Heart right ventricle (tissue), 16 donors: ENCODE results near the gene SOX18. TPM values are rescaled to one million over a fixed set of nuclear protein-coding genes. Genes with fewer than 3 reads are reported as not detected.

Source experiments
- ATAC-seq, 8 donors: fragments of 200-7000 bp; cut with Tn5 transposase; one replicate each; pipeline ENCODE4 v1.9.1; 2020; ENCODE audit warnings: mild to moderate bottlenecking in 8 of 8, moderate library complexity in 8 of 8, moderate number of reproducible peaks in 1 of 8
- DNase-seq, 2 donors: peaks; one replicate each; pipeline ENCODE4 v3.0.0-alpha.2; 2020
- H3K27ac ChIP-seq, 10 donors: fragments of 200-600 bp; sonication (generic) in 2 of 10; one replicate each; pipeline versions ENCODE4 v1.5.0 to v1.8.0; 2020 to 2022; ENCODE audit warnings: mild to moderate bottlenecking in 3 of 10
- H3K27me3 ChIP-seq, 7 donors: fragments of 200-600 bp; one replicate each; pipeline ENCODE4 v1.8.0; 2021 to 2022; ENCODE audit warnings: mild to moderate bottlenecking in 2 of 7
- H3K36me3 ChIP-seq, 9 donors: fragments of 200-600 bp; sonication (generic) in 1 of 9; one replicate each; pipeline versions ENCODE4 v1.5.0 to v1.8.0; 2020 to 2022; ENCODE audit warnings: mild to moderate bottlenecking in 2 of 9
- H3K4me1 ChIP-seq, 9 donors: fragments of 200-600 bp; sonication (generic) in 1 of 9; one replicate each; pipeline versions ENCODE4 v1.5.0 to v1.8.0; 2020 to 2022; ENCODE audit warnings: mild to moderate bottlenecking in 4 of 9
- H3K4me3 ChIP-seq, 10 donors: fragments of 200-600 bp; sonication (generic) in 2 of 10; one replicate each; pipeline versions ENCODE4 v1.5.0 to v1.8.0; 2020 to 2022; ENCODE audit warnings: mild to moderate bottlenecking in 7 of 10, moderate library complexity in 2 of 10
- H3K9me3 ChIP-seq, 11 donors: fragments of 200-600 bp in 10 of 11; sonication (generic) in 2 of 11; one replicate each; pipeline versions ENCODE4 v1.5.0 to v1.8.0; 2013 to 2022; ENCODE audit warnings: mild to moderate bottlenecking in 2 of 11, control low read depth in 1 of 11, moderate library complexity in 1 of 11
- WGBS, 2 donors: extraction: QIAGEN DNeasy Blood & Tissue Kit; methylation state at CpG; one replicate each; pipeline ENCODE4 v1.1.7; 2013; ENCODE audit warnings: inconsistent platforms in 1 of 2; 5-methylcytosine and 5-hydroxymethylcytosine counted together
- intact Hi-C, 10 donors: fragments of 100-400 bp; cut with DNase I; formaldehyde crosslinking; loops; one replicate each; pipeline versions ENCODE4 v1.11.1 to v1.14.2; 2022
- polyA plus RNA-seq, 2 donors: library from polyadenylated mRNA; stranded (reverse); fragments of 200-250 nt; gene quantifications; one replicate each; pipeline ENCODE4 v1.2.3, GENCODE V29; 2013
- total RNA-seq, 10 donors: library from RNA; stranded (reverse); fragmentation: NEBNext Ultra II Directional in 3 of 10; extraction: Animal tissue kit (Norgen Biotek cat#: 25700) in 3 of 10; gene quantifications; one replicate each; pipeline versions ENCODE4 v1.2.1 to v1.2.4, GENCODE V29; 2021 to 2023
- TF ChIP-seq, protein P1 (sequence below), 9 donors: fragments of 200-600 bp; sonication (generic) in 2 of 9; IDR thresholded peaks; one replicate each; pipeline versions ENCODE4 v1.5.0 to v1.8.0; 2021 to 2022; ENCODE audit warnings: antibody characterized with exemption in 9 of 9, mild to moderate bottlenecking in 5 of 9, moderate library complexity in 1 of 9
- donor health status: Arrhythmogenic right ventricular cardiomyopathy.
- donor health status: ischemic (EF 13 %, LVEDD 7.1; RV severe dilation, severe dysfunction).
- donor health status: healthy with polysubstance abuse.
- donor health status: DM: no; HTN: yes; CAD: no.
- donor health status: DM: no; HTN: no; CAD: no.
- donor health status: ischemic (EF 25% LVEDD 6.9; RV normal size, moderate dysfunction).
- donor health status: ischemic (EF 25% LVEDD 5.7; RV mildly dilated, moderate dysfunction).
- donor health status: healthy.
- donor health status: DM: yes; HTN: yes; CAD: no.
- donor health status: Ischemic cardiomyopathy.
- donor health status: ischemic (EF 35%, LVEDD 5.7; RV mildly dilated, moderate dysfunction).
- donor health status: nonischemic (EF 11% LVEDD 7.7; RV severe dilation, severe dysfunction).
- donor health status: DM: yes; HTN: yes; CAD: no.
- donor health status: PGD.
- donor health status: ischemic (EF 29% LVEDD 5.4; RV normal size, mild dysfunction).
- donor health status: nonischemic (EF 23%, LVEDD 6.1; RV moderate dilation, normal function).

SOX18 gene
- total and polyA plus RNA-seq, 12 donors = 23.5 to 129 (median 51.9) TPM

DNA sequence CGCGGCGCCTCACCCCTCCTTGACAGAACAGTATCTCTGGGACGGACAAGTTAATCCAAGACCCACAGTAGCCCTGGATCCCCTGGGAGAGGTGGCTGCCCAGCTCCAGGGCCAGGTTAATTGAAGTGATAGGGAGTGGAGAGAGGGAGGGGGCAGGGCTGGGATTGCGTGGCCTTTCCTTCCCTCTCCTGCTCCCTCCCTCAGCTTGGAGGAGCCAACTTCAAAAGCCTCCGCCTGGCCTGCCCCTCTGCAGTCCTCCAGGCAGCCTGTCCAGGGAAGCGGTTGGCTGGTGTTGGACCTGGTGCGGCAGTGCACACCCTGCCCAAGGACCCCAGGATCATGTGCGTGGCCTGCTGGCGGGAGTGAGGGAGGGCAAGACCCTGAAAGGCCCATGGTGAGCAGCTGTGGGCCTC lies 13.5 kb downstream of the SOX18 start, which contains the start of gene C20orf204:
Gene C20orf204, plus strand, starts transcription at position 250 of the 413 bp plus-strand sequence. Its CDS starts 142 bp downstream, at position 392.
- H3K4me1 ChIP-seq = peaks cover 5 to 53% (median 41%) of the 10 kb centered on the region in 9 donors
- DNase-seq (no peak), ATAC-seq (no peak)
- H3K27ac ChIP-seq = peak within 1 kb of the TSS in 1 of 10 donors; percentile 64
- no peaks in the 10 kb centered on the region for H3K9me3 ChIP-seq
- peaks cover 0 to 52% (median 41%) of the 10 kb centered on the region in 7 donors for H3K27me3 ChIP-seq
- 79 to 85% methylated on average over 10 of the region's 10 CpGs for WGBS, 2 donors
- H3K36me3 ChIP-seq = peaks cover 0 to 44% (median 23%) of the 10 kb centered on the region in 9 donors
- no peak within 1 kb of the TSS for H3K4me3 ChIP-seq
- TF ChIP-seq, protein P1, sequence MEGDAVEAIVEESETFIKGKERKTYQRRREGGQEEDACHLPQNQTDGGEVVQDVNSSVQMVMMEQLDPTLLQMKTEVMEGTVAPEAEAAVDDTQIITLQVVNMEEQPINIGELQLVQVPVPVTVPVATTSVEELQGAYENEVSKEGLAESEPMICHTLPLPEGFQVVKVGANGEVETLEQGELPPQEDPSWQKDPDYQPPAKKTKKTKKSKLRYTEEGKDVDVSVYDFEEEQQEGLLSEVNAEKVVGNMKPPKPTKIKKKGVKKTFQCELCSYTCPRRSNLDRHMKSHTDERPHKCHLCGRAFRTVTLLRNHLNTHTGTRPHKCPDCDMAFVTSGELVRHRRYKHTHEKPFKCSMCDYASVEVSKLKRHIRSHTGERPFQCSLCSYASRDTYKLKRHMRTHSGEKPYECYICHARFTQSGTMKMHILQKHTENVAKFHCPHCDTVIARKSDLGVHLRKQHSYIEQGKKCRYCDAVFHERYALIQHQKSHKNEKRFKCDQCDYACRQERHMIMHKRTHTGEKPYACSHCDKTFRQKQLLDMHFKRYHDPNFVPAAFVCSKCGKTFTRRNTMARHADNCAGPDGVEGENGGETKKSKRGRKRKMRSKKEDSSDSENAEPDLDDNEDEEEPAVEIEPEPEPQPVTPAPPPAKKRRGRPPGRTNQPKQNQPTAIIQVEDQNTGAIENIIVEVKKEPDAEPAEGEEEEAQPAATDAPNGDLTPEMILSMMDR (IDR thresholded peaks at IDR 0.05) = no peak
- intact Hi-C loops = loop anchor here in 9 of 10 donors (5.0 to 10.0 kb wide), 4 partner anchors 51 to 89 kb away; partner anchors contain the start of gene PRPF6 (in 4 of the 9)

DNA sequence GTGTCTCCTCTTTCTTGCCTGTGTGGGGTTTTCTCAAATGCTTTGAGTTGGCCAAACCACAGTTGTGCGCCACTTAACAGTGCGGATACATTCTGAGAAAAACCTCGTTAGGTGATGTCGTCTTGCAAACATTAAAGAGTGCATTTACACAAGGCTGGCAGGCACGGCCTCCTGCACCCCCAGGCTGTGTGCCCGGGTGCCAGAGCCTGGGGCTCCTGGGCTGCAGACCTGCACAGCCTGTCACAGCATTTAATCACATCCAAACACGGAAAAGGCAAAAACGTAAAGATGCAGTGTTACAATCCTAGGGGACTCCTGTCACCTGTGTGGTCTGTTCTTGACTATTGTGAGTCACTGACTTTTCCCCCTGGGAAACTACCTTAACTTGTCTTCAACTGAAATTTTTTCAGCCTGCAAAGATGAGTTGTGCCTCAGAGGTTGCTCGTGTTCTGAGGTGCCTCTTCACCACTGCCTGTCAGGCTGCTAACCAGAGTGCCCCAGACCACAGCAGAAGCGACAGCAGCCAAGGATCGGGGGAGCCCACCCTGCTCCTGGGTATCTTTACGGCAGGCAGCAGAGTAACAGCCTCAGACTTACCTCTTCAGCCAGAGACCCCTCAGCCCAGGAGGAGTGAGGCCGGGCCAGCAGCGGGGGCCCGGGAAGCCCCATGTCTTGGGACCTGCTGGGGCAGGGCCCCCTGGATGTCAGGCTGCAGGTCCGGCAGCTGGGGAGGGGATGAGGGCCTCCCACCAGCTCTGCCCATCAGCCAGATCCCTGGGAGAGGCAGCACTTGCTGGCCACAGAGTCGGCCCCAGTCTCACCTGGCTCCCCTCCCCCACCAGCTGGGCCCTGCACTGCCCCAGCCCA lies 14.1 kb downstream of the SOX18 start:
- 86 to 88% methylated on average over 17 of the region's 17 CpGs for WGBS, 2 donors
- no peak for DNase-seq
- Histone ChIP-seq H3K27ac (peak overlapping the region in 1 of 10 donors; percentile 64), H3K27me3 (peaks cover 0 to 45% (median 35%) of the 10 kb centered on the region in 7 donors), H3K4me3 (no peak overlapping the region), H3K9me3 (no peaks in the 10 kb centered on the region), H3K4me1 (peaks cover 5 to 46% (median 34%) of the 10 kb centered on the region in 9 donors), H3K36me3 (peaks cover 0 to 50% (median 29%) of the 10 kb centered on the region in 9 donors)
- intact Hi-C loops = loop anchor here in 9 of 10 donors (5.0 to 10.0 kb wide), 4 partner anchors 50 to 90 kb away; partner anchors contain the start of gene PRPF6 (in 4 of the 9)
- TF ChIP-seq, protein P1 (IDR thresholded peaks at IDR 0.05) = no peak
- no peak for ATAC-seq

GRCh38 chr20:64033981-64034493 lies 15.4 kb downstream of the SOX18 start:
- no peaks in the 10 kb centered on the region for H3K9me3 ChIP-seq
- ATAC-seq (peak; percentile 10 to 59 (median 40)), DNase-seq (no peak)
- H3K4me1 ChIP-seq = peaks cover 3 to 36% (median 22%) of the 10 kb centered on the region in 9 donors
- peaks cover 0 to 33% (median 25%) of the 10 kb centered on the region in 7 donors for H3K27me3 ChIP-seq
- TF ChIP-seq, protein P1 (IDR thresholded peaks at IDR 0.05) = no peak
- H3K27ac ChIP-seq = peak overlapping the region in 2 of 10 donors; percentile 9 to 44
- 61 to 75% methylated on average over 11 of the region's 11 CpGs for WGBS, 2 donors
- peaks cover 0 to 63% (median 38%) of the 10 kb centered on the region in 9 donors for H3K36me3 ChIP-seq
- no peak overlapping the region for H3K4me3 ChIP-seq
- intact Hi-C loops = loop anchor here in 3 of 10 donors (10.0 kb wide), 2 partner anchors 49 to 91 kb away; partner anchors contain the start of gene PRPF6 (in 3 of the 3)
